Panc1 (cell line): Measurements from ENCODE around the gene PRODH.
"Not testable (repeated sequence)": the region's sequence is repeated elsewhere in the genome, so short reads cannot be mapped to it uniquely, and the experiment has no call there.

Experiments
- CTCF ChIP-seq: fragments of 450-650 bp; IDR thresholded peaks from 2 replicates; pipeline ENCODE4 v1.5.1; 2017; ENCODE audit warnings: mild to moderate bottlenecking
- POLR2AphosphoS5 ChIP-seq: IDR thresholded peaks from 2 replicates; pipeline ENCODE4 v1.6.1; 2012; ENCODE audit warnings: mild to moderate bottlenecking, low read depth, low read length, moderate library complexity
- TCF7L2 ChIP-seq: IDR thresholded peaks from 2 replicates; pipeline ENCODE4 v1.6.1; 2011; ENCODE audit warnings: mild to moderate bottlenecking, low read depth, low read length, inconsistent platforms
- TF ChIP-seq, protein P1 (sequence below), 2 experiments: IDR thresholded peaks; 2 replicates each; pipeline ENCODE4 v1.6.1; 2011 to 2012; ENCODE audit warnings: low read depth in 2 of 2, control low read depth in 1 of 2, low read length in 1 of 2, mild to moderate bottlenecking in 1 of 2, moderate library complexity in 1 of 2; ENCODE audit not compliant: insufficient read depth in 1 of 2

DNA sequence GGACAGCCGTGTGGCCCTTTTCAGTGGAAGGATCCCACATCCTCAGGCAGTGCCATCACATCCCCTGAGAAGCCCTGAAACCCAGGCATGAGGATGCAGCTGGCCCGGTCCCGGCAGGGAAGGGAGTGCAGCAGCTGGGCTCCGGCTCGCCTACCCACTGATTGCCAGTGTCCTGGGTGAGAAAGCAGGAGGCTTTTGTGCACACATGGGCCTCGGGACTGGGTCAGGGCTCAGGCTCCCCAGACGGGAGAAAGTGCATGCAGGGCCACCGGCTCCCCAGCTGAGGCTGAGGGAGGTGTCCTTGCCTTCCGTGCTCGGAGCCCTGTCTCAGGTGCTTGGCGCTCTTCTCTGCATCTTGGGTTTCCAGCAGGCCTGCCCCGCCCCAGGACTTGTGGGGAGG, 23.6 kb upstream of the PRODH start:
- TF ChIP-seq CTCF, POLR2AphosphoS5, TCF7L2: not testable (repeated sequence)
- TF ChIP-seq, protein P1, sequence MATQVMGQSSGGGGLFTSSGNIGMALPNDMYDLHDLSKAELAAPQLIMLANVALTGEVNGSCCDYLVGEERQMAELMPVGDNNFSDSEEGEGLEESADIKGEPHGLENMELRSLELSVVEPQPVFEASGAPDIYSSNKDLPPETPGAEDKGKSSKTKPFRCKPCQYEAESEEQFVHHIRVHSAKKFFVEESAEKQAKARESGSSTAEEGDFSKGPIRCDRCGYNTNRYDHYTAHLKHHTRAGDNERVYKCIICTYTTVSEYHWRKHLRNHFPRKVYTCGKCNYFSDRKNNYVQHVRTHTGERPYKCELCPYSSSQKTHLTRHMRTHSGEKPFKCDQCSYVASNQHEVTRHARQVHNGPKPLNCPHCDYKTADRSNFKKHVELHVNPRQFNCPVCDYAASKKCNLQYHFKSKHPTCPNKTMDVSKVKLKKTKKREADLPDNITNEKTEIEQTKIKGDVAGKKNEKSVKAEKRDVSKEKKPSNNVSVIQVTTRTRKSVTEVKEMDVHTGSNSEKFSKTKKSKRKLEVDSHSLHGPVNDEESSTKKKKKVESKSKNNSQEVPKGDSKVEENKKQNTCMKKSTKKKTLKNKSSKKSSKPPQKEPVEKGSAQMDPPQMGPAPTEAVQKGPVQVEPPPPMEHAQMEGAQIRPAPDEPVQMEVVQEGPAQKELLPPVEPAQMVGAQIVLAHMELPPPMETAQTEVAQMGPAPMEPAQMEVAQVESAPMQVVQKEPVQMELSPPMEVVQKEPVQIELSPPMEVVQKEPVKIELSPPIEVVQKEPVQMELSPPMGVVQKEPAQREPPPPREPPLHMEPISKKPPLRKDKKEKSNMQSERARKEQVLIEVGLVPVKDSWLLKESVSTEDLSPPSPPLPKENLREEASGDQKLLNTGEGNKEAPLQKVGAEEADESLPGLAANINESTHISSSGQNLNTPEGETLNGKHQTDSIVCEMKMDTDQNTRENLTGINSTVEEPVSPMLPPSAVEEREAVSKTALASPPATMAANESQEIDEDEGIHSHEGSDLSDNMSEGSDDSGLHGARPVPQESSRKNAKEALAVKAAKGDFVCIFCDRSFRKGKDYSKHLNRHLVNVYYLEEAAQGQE (IDR thresholded peaks at IDR 0.05; ENCODE audit: insufficient read depth in 1 of 2, low read depth in 2 of 2, low read length in 1 of 2): not testable (repeated sequence)
